Mesenchymal stem cell (in vitro differentiated cells and primary cell): ENCODE measurements around the gene SLC1A2. TPM values are rescaled to one million over a fixed set of nuclear protein-coding genes. Genes with fewer than 3 reads are reported as not detected.

Experiments
- DNase-seq: peaks from one replicate; pipeline ENCODE4 v3.0.0-alpha.2; 2013
- H2AFZ ChIP-seq: one replicate; pipeline ENCODE4 v1.6.1; 2013; ENCODE audit warnings: low read depth, mild to moderate bottlenecking, control low read depth, inconsistent platforms, low read length, moderate library complexity
- H2AK5ac ChIP-seq: 2 replicates; pipeline ENCODE4 v1.6.1; 2013; ENCODE audit warnings: low read length, moderate library complexity, mild to moderate bottlenecking, inconsistent platforms; ENCODE audit not compliant: severe bottlenecking
- H2BK120ac ChIP-seq: one replicate; pipeline ENCODE4 v1.6.1; 2013; ENCODE audit warnings: low read depth, mild to moderate bottlenecking, inconsistent platforms, low read length, moderate library complexity
- H2BK12ac ChIP-seq, 2 experiments: one replicate each; pipeline ENCODE4 v1.6.1; 2013; ENCODE audit warnings: inconsistent platforms in 2 of 2, low read length in 2 of 2, mild to moderate bottlenecking in 2 of 2, moderate library complexity in 2 of 2, control low read depth in 1 of 2
- H2BK15ac ChIP-seq: one replicate; pipeline ENCODE4 v1.6.1; 2013; ENCODE audit warnings: mild to moderate bottlenecking, low read depth, inconsistent platforms; ENCODE audit not compliant: poor library complexity, severe bottlenecking
- H2BK5ac ChIP-seq: 2 replicates; pipeline ENCODE4 v1.6.1; 2013; ENCODE audit warnings: low read depth, mild to moderate bottlenecking, low read length, control low read depth, inconsistent platforms; ENCODE audit not compliant: poor library complexity, severe bottlenecking
- H3K14ac ChIP-seq, 2 experiments: one replicate each; pipeline ENCODE4 v1.6.1; 2013; ENCODE audit warnings: inconsistent platforms in 2 of 2, low read length in 2 of 2, control low read depth in 1 of 2, mild to moderate bottlenecking in 1 of 2, moderate library complexity in 1 of 2
- H3K18ac ChIP-seq, 2 experiments: one replicate each; pipeline ENCODE4 v1.6.1; 2013; ENCODE audit warnings: inconsistent platforms in 2 of 2, low read length in 2 of 2, control low read depth in 1 of 2, low read depth in 1 of 2, mild to moderate bottlenecking in 1 of 2
- H3K23ac ChIP-seq, 2 experiments: one replicate each; pipeline ENCODE4 v1.6.1; 2013; ENCODE audit warnings: inconsistent platforms in 2 of 2, low read length in 2 of 2, mild to moderate bottlenecking in 2 of 2, moderate library complexity in 2 of 2, control low read depth in 1 of 2
- H3K27ac ChIP-seq: 2 replicates; pipeline ENCODE4 v1.5.1; 2013; ENCODE audit warnings: mild to moderate bottlenecking, moderate library complexity, low read length, control low read depth, inconsistent platforms; ENCODE audit not compliant: poor library complexity, severe bottlenecking
- H3K27me3 ChIP-seq, 2 experiments: 2 replicates each; pipeline versions ENCODE4 v1.6.1 to v1.7.0; 2013; ENCODE audit warnings: low read length in 2 of 2, mild to moderate bottlenecking in 2 of 2, moderate library complexity in 2 of 2, control low read depth in 1 of 2, inconsistent platforms in 1 of 2; ENCODE audit not compliant: control insufficient read depth in 1 of 2, insufficient read depth in 1 of 2
- H3K36me3 ChIP-seq, 2 experiments: 2 replicates each; pipeline versions ENCODE4 v1.6.1 to v1.7.0; 2013; ENCODE audit warnings: low read length in 2 of 2, control low read depth in 1 of 2, inconsistent platforms in 1 of 2, low read depth in 1 of 2, mild to moderate bottlenecking in 1 of 2; ENCODE audit not compliant: insufficient read depth in 2 of 2, control insufficient read depth in 1 of 2
- H3K4ac ChIP-seq, 2 experiments: one replicate each; pipeline ENCODE4 v1.6.1; 2013; ENCODE audit warnings: inconsistent platforms in 2 of 2, low read length in 2 of 2, mild to moderate bottlenecking in 2 of 2, moderate library complexity in 2 of 2, control low read depth in 1 of 2, low read depth in 1 of 2
- H3K4me1 ChIP-seq: 2 replicates; pipeline ENCODE4 v1.6.1; 2013; ENCODE audit warnings: low read depth, low read length, control low read depth; ENCODE audit not compliant: control insufficient read depth, insufficient read depth
- H3K4me2 ChIP-seq: 2 replicates; pipeline ENCODE4 v1.6.1; 2013; ENCODE audit warnings: low read length, mild to moderate bottlenecking, inconsistent platforms; ENCODE audit not compliant: poor library complexity, severe bottlenecking
- H3K4me3 ChIP-seq, 2 experiments: 2 replicates each; pipeline versions ENCODE4 v1.5.1 to v1.7.0; 2013; ENCODE audit warnings: low read length in 2 of 2, mild to moderate bottlenecking in 2 of 2, control low read depth in 1 of 2, low read depth in 1 of 2; ENCODE audit not compliant: insufficient read depth in 1 of 2
- H3K79me1 ChIP-seq: replicated peaks from 2 replicates; pipeline ENCODE4 v1.6.1; 2013; ENCODE audit warnings: mild to moderate bottlenecking, control low read depth, low read length, inconsistent platforms; ENCODE audit not compliant: poor library complexity, severe bottlenecking
- H3K9ac ChIP-seq: 2 replicates; pipeline ENCODE4 v1.7.0; 2013; ENCODE audit warnings: mild to moderate bottlenecking, low read length, moderate library complexity
- H3K9me3 ChIP-seq: 2 replicates; pipeline ENCODE4 v1.7.0; 2013; ENCODE audit warnings: mild to moderate bottlenecking, low read length; ENCODE audit not compliant: control insufficient read depth
- H4K8ac ChIP-seq: one replicate; pipeline ENCODE4 v1.6.1; 2013; ENCODE audit warnings: inconsistent platforms, mild to moderate bottlenecking, low read length, moderate library complexity
- H4K91ac ChIP-seq: one replicate; pipeline ENCODE4 v1.6.1; 2013; ENCODE audit warnings: mild to moderate bottlenecking, low read length, inconsistent platforms
- WGBS: methylation state at CpG from one replicate; pipeline ENCODE4 v1.1.7; 2013; ENCODE audit warnings: mixed read lengths; 5-methylcytosine and 5-hydroxymethylcytosine counted together
- small RNA-seq: library from polyadenylated mRNA; stranded (forward); fragments of <200 nt; extraction: miRNeasy Mini kit (QIAGEN cat#:217004); gene quantifications from one replicate; pipeline ENCODE3, GENCODE V24; 2013; ENCODE audit warnings: low read depth

Gene SLC1A2

DNA sequence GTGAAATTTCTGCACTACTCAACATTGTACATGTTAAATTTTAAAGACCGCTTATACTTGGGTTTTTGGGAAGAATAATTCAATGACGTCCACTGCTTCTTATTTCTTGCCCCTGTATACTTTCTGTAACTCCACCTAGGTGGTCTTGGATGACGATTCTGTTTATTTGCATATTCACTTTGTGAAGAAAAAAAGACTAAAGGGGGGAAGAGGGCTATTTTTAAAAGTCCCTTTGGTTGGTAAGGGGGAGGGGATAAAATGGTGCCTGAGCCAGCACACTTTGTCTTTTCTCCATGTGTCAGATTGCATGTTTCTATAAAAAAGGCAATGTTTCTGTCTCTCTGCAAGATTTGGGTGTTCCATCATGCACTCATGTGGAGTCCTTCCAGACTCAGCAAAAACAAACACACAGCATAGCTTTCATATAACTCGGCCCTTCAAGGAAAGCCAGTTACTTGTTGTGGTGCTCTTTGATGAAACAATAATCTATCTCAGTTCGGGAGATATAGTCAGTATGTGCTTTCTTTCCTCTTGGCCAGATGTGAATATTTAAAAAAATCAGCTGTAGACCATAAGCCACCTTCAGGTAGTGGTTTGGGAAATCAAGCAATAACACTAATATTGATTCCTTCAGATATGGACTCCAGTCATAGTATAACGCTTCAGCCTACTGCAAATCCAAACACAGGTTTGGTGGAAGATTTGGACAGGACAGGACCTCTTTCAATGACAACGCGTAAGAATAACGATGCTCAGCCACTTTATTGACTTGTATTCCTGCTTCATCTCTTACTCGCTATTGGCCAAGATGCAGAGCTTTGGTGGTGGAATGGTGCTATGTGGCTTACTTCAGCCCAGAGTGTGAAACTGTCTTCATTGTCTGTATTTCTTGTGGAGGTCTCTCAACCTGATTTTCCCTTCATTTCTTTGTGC, 211.6 kb downstream of the SLC1A2 start:
- H3K9ac ChIP-seq: no peak overlapping the region
- no peak overlapping the region for H4K8ac ChIP-seq
- no peak overlapping the region for H2BK15ac ChIP-seq
- H3K4me2 ChIP-seq: no peak overlapping the region
- H2BK5ac ChIP-seq: no peak overlapping the region
- H3K36me3 ChIP-seq: peaks cover 8 to 94% of the 10 kb centered on the region in 2 experiments
- H3K27me3 ChIP-seq: no peaks in the 10 kb centered on the region
- H3K79me1 ChIP-seq: peaks cover 11% of the 10 kb centered on the region
- no peak for DNase-seq
- H3K4me1 ChIP-seq: no peaks in the 10 kb centered on the region
- no peak overlapping the region for H2AK5ac ChIP-seq
- H3K4me3 ChIP-seq: no peak overlapping the region
- no peak overlapping the region for H3K27ac ChIP-seq
- H3K14ac ChIP-seq: no peak overlapping the region
- H2AFZ ChIP-seq: no peak overlapping the region
- peak overlapping the region in 1 of 2 experiments; percentile 45 for H2BK12ac ChIP-seq
- no peak overlapping the region for H3K18ac ChIP-seq
- WGBS: 90% methylated on average over 8 of the region's 10 CpGs
- H3K9me3 ChIP-seq: peaks cover 19% of the 10 kb centered on the region
- H4K91ac ChIP-seq: no peak overlapping the region
- H3K4ac ChIP-seq: no peak overlapping the region
- H2BK120ac ChIP-seq: no peak overlapping the region
- no peak overlapping the region for H3K23ac ChIP-seq

DNA sequence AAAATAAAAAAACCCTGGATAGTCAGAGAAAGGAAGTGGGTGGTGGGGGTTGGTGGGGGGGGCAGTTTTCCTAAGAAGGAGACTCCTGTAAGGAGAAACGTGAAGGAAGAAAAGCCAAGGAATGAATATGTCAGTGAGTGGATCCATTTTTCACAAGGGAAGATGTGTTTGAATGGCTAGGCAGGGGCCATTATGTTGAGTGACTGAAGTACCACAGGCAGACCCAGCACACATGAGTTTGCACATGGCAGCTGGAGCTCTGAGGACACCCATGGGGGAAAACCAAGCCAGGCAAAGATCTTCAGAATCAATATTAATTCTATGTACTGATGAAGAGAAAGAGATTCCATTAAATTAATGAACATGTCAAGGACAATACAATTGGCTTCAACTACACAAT, 212.7 kb downstream of the SLC1A2 start:
- Histone ChIP-seq H3K4ac (no peak overlapping the region), H4K8ac (no peak overlapping the region), H3K23ac (no peak overlapping the region), H3K18ac (no peak overlapping the region), H2BK120ac (no peak overlapping the region), H3K27ac (no peak overlapping the region), H3K14ac (no peak overlapping the region), H3K27me3 (no peaks in the 10 kb centered on the region), H2BK5ac (no peak overlapping the region), H4K91ac (no peak overlapping the region), H3K36me3 (peaks cover 8 to 100% of the 10 kb centered on the region in 2 experiments), H3K4me3 (no peak overlapping the region), H3K79me1 (peaks cover 12% of the 10 kb centered on the region), H2BK12ac (no peak overlapping the region), H2AFZ (no peak overlapping the region), H3K4me1 (no peaks in the 10 kb centered on the region), H3K4me2 (no peak overlapping the region), H3K9me3 (peaks cover 19% of the 10 kb centered on the region), H3K9ac (no peak overlapping the region), H2AK5ac (no peak overlapping the region), H2BK15ac (no peak overlapping the region)
- WGBS: 100% methylated on average over 1 of the region's 1 CpG
- DNase-seq: no peak

DNA sequence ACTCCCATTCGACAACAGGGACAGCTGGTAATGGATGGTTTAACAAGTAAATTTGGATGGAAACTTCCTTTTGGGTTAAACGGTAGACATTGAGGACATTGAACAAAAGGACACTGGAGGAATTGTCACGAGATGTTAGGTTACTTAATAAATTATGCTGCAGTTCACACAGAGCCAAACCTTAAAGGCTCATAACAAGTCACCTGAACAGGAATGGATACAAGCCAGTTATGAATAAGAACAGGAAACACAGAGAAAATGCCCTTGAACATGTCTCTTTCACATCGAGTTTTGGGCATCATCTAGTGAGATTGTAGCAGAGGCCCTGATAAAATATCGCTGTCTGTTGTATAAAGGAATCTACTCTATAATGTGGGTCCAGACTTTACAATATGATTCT, 214.7 kb downstream of the SLC1A2 start:
- H2AK5ac ChIP-seq: no peak overlapping the region
- H2BK15ac ChIP-seq: no peak overlapping the region

More for the DNA sequence above, 214.7 kb downstream of the SLC1A2 start:
- H3K9ac ChIP-seq: no peak overlapping the region
- H3K27me3 ChIP-seq: no peaks in the 10 kb centered on the region
- H3K14ac ChIP-seq: no peak overlapping the region
- H3K4me2 ChIP-seq: no peak overlapping the region
- H3K4me3 ChIP-seq: no peak overlapping the region
- H3K36me3 ChIP-seq: peaks cover 13 to 100% of the 10 kb centered on the region in 2 experiments
- H2BK5ac ChIP-seq: no peak overlapping the region
- H3K23ac ChIP-seq: no peak overlapping the region
- no peak overlapping the region for H2AFZ ChIP-seq
- H3K4ac ChIP-seq: no peak overlapping the region
- no peaks in the 10 kb centered on the region for H3K4me1 ChIP-seq
- H3K18ac ChIP-seq: no peak overlapping the region
- no peak for DNase-seq
- no peak overlapping the region for H4K91ac ChIP-seq
- H3K79me1 ChIP-seq: peaks cover 18% of the 10 kb centered on the region
- no peak overlapping the region for H2BK120ac ChIP-seq
- WGBS: 98% methylated on average over 5 of the region's 5 CpGs
- no peak overlapping the region for H2BK12ac ChIP-seq
- peaks cover 14% of the 10 kb centered on the region for H3K9me3 ChIP-seq
- H4K8ac ChIP-seq: no peak overlapping the region
- H3K27ac ChIP-seq: no peak overlapping the region

Small RNAs within 50 kb of the gene (small RNA-seq; reads per million reads assigned to genes)
- not detected for gene AC090625.1
